OCI-LY1 (cell line): ENCODE measurements around the gene NFIX.

Experiments used
- H2AFZ ChIP-seq: fragments of 200-600 bp; sonication (generic), shearing (Covaris generic); 2 replicates; pipeline ENCODE4 v1.6.0; 2014; ENCODE audit warnings: antibody characterized with exemption, mild to moderate bottlenecking, low read length
- H3F3A ChIP-seq: fragments of 200-600 bp; sonication (generic), shearing (Covaris generic); 2 replicates; pipeline ENCODE4 v1.6.0; 2014; ENCODE audit warnings: mild to moderate bottlenecking, antibody characterized with exemption, low read length, moderate library complexity; ENCODE audit not compliant: insufficient read depth
- H3K27ac ChIP-seq: fragments of 200-600 bp; sonication (generic); 2 replicates; pipeline ENCODE4 v1.5.1; 2014; ENCODE audit warnings: low read length, mixed run types, mild to moderate bottlenecking, low read depth; ENCODE audit not compliant: poor library complexity, severe bottlenecking
- H3K27me3 ChIP-seq: fragments of 200-600 bp; sonication (generic); 2 replicates; pipeline ENCODE4 v1.6.0; 2014; ENCODE audit warnings: antibody characterized with exemption, mild to moderate bottlenecking, low read length, moderate library complexity; ENCODE audit not compliant: insufficient read depth
- H3K36me3 ChIP-seq: fragments of 200-600 bp; sonication (generic); 2 replicates; pipeline ENCODE4 v1.6.1; 2014; ENCODE audit warnings: mild to moderate bottlenecking, antibody characterized with exemption, low read length, moderate library complexity, mixed read lengths; ENCODE audit not compliant: insufficient read depth
- H3K4me1 ChIP-seq: fragments of 200-600 bp; sonication (generic); 2 replicates; pipeline ENCODE4 v1.5.1; 2014; ENCODE audit warnings: mild to moderate bottlenecking, low read length, moderate library complexity; ENCODE audit not compliant: insufficient read depth, severe bottlenecking
- H3K4me2 ChIP-seq: fragments of 200-600 bp; sonication (generic), shearing (Covaris generic); 2 replicates; pipeline ENCODE4 v1.6.1; 2014; ENCODE audit warnings: low read length
- H3K4me3 ChIP-seq: fragments of 200-600 bp; sonication (generic); 2 replicates; pipeline ENCODE4 v1.5.1; 2014; ENCODE audit warnings: low read length, low read depth, mild to moderate bottlenecking, mixed read lengths; ENCODE audit not compliant: poor library complexity, severe bottlenecking
- H3K79me2 ChIP-seq: fragments of 200-600 bp; shearing (Covaris generic); 2 replicates; pipeline ENCODE4 v1.6.1; 2016; ENCODE audit warnings: mixed run types, low read length, mixed read lengths; ENCODE audit not compliant: insufficient read depth
- H3K9ac ChIP-seq: fragments of 200-600 bp; sonication (generic), shearing (Covaris generic); 2 replicates; pipeline ENCODE4 v1.6.1; 2014; ENCODE audit warnings: mild to moderate bottlenecking, low read length, mixed read lengths
- H3K9me2 ChIP-seq: fragments of 200-600 bp; sonication (generic), shearing (Covaris generic); 2 replicates; pipeline ENCODE4 v1.6.1; 2014; ENCODE audit warnings: low read depth, mild to moderate bottlenecking, low read length, mixed read lengths
- H3K9me3 ChIP-seq: fragments of 200-600 bp; shearing (Covaris generic); 2 replicates; pipeline ENCODE4 v1.6.1; 2014; ENCODE audit warnings: low read length, mixed read lengths
- H4K20me1 ChIP-seq: fragments of 200-600 bp; sonication (generic), shearing (Covaris generic); 2 replicates; pipeline ENCODE4 v1.6.0; 2016; ENCODE audit warnings: mild to moderate bottlenecking, low read length; ENCODE audit not compliant: insufficient read depth
- CTCF ChIP-seq: fragments of 200-600 bp; sonication (generic), shearing (Covaris generic); IDR thresholded peaks from 2 replicates; pipeline ENCODE4 v1.5.1; 2017; ENCODE audit warnings: mild to moderate bottlenecking, antibody characterized with exemption, low read length, moderate library complexity, mixed read lengths
- EZH2 ChIP-seq: fragments of 200-600 bp; sonication (generic), shearing (Covaris generic); IDR thresholded peaks from 2 replicates; pipeline ENCODE4 v1.8.0; 2017; ENCODE audit warnings: borderline replicate concordance, mixed run types, mild to moderate bottlenecking, antibody characterized with exemption, low read length, moderate library complexity, mixed read lengths

The NFIX gene

GRCh38 chr19:13007292-13008045 lies 12.2 kb downstream of the NFIX start:
- H2AFZ ChIP-seq = no peak overlapping the region
- H3K36me3 ChIP-seq = no peaks in the 10 kb centered on the region
- H3K9me2 ChIP-seq = no peaks in the 10 kb centered on the region
- no peak overlapping the region for H3K4me3 ChIP-seq
- no peaks in the 10 kb centered on the region for H3K79me2 ChIP-seq
- H3K4me1 ChIP-seq = no peaks in the 10 kb centered on the region
- no peak overlapping the region for H3K4me2 ChIP-seq
- H3K9ac ChIP-seq = no peak overlapping the region
- peaks cover 11% of the 10 kb centered on the region; the same call in 1 of the 2 replicates for H3K27me3 ChIP-seq
- H3K27ac ChIP-seq = no peak overlapping the region
- TF ChIP-seq CTCF (no peak), EZH2 (no peak)
- H4K20me1 ChIP-seq = no peaks in the 10 kb centered on the region
- H3K9me3 ChIP-seq = no peaks in the 10 kb centered on the region
- no peaks in the 10 kb centered on the region for H3F3A ChIP-seq

DNA sequence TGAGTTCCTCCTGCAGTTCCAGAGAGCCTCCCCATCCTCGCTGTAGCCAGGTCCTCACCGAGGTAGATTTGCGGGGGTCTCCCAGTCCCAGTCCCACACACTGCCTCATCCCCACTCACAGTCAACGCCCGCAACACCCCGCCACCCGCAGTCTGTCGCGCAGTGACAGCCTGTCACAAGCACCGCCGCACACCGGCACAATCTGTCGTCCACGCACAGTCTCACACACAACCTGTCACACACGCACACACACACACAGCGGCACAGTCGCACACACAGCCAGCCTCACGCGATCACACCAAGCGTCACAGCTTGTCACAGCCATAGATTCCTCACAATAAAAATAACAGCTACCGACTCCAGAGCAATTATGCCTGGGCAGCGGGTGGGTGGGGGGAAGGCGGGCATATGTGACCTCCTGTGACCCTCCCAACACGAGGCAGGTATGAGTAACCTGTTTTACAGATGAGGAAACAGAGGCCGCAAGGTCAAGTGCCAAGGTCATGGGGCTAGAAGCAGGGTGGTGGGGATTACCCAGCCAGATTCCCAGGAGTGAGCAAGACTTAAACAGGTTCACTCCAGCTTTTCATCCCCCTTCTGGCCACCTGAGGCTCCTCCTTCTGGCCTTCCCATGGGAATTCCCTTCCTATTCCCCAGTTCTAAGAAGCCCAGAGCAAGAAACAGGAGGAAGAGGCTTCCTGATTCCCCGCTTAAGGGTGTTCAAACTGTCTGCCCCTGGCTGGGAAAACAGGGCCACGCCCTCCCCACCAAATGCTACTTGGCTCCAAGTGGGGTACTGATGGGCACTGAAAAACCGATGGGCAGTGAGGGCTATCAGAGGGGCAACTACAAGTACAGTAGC lies 13.9 kb downstream of the NFIX start:
- TF ChIP-seq EZH2 (no peak), CTCF (no peak)
- no peaks in the 10 kb centered on the region for H3F3A ChIP-seq
- no peaks in the 10 kb centered on the region for H3K9me2 ChIP-seq
- H2AFZ ChIP-seq = no peak overlapping the region
- H3K4me1 ChIP-seq = no peaks in the 10 kb centered on the region
- H3K27me3 ChIP-seq = peaks cover 11% of the 10 kb centered on the region; the same call in 1 of the 2 replicates
- H3K79me2 ChIP-seq = no peaks in the 10 kb centered on the region
- no peak overlapping the region for H3K27ac ChIP-seq
- H3K9me3 ChIP-seq = no peaks in the 10 kb centered on the region
- H3K4me3 ChIP-seq = no peak overlapping the region
- H3K4me2 ChIP-seq = no peak overlapping the region
- H3K36me3 ChIP-seq = no peaks in the 10 kb centered on the region
- no peak overlapping the region for H3K9ac ChIP-seq
- H4K20me1 ChIP-seq = no peaks in the 10 kb centered on the region

- no peaks in the 10 kb centered on the region for H3K9me3 ChIP-seq
- H3K4me3 ChIP-seq = no peak overlapping the region
- no peaks in the 10 kb centered on the region for H3K79me2 ChIP-seq
- no peaks in the 10 kb centered on the region for H3K9me2 ChIP-seq
- H3K4me1 ChIP-seq = no peaks in the 10 kb centered on the region
- no peak overlapping the region for H3K9ac ChIP-seq
- H3K4me2 ChIP-seq = no peak overlapping the region
- H3F3A ChIP-seq = no peaks in the 10 kb centered on the region
- TF ChIP-seq EZH2 (no peak), CTCF (no peak)
- no peaks in the 10 kb centered on the region for H4K20me1 ChIP-seq
- H3K27me3 ChIP-seq = peaks cover 11% of the 10 kb centered on the region; the same call in 1 of the 2 replicates
- H3K27ac ChIP-seq = no peak overlapping the region
- H2AFZ ChIP-seq = no peak overlapping the region
- no peaks in the 10 kb centered on the region for H3K36me3 ChIP-seq
Measured at GRCh38 chr19:13010038-13010991, 15.0 kb downstream of the NFIX start.
